LNCaP clone FGC (cell line): Measurements from ENCODE around the gene CFAP157.
A peak's percentile ranks its signal among the peaks of the same experiment; 100 is the strongest.

Source experiments
- DNase-seq: peaks from one replicate; pipeline ENCODE4 v3.0.0-alpha.2; 2011; ENCODE audit warnings: low read depth
- H3K4me3 ChIP-seq: 2 replicates; pipeline ENCODE4 v1.5.1; 2011; ENCODE audit warnings: mild to moderate bottlenecking, low read depth, low read length, control low read depth
- CTCF ChIP-seq: IDR thresholded peaks from 2 replicates; pipeline ENCODE4 v1.5.1; 2012; ENCODE audit warnings: mild to moderate bottlenecking; ENCODE audit not compliant: control insufficient read depth, insufficient read depth; ENCODE audit errors: extremely low read depth

CFAP157 gene

GRCh38 chr9:127714951-127715469 lies 8.2 kb downstream of the CFAP157 start:
- TF ChIP-seq CTCF = no peak
- peak overlapping the region; percentile 97 for H3K4me3 ChIP-seq
- DNase-seq = no peak

- peak; percentile 80 for DNase-seq
- peak within 1 kb of the TSS; percentile 97 for H3K4me3 ChIP-seq
- no peak for TF ChIP-seq CTCF
These were observed 8.9 kb downstream of the CFAP157 start, which contains the start of the genes PTRH1 and TTC16 for GRCh38 chr9:127715470-127716337. TSS of gene PTRH1 (minus strand) at chr9:127715663. CDS start at chr9:127715639, 24 bp downstream. TSS of gene TTC16 (plus strand) at chr9:127716079. CDS start at chr9:127716146, 67 bp downstream.

- H3K4me3 ChIP-seq = peak overlapping the region; percentile 97
These were observed 9.6 kb downstream of the CFAP157 start for GRCh38 chr9:127716412-127716811.

GRCh38 chr9:127717766-127718165 lies 11.0 kb downstream of the CFAP157 start:
- no peak for TF ChIP-seq CTCF
- H3K4me3 ChIP-seq = no peak overlapping the region
- DNase-seq = no peak

More at GRCh38 chr9:127716412-127716811, 9.6 kb downstream of the CFAP157 start:
- no peak for TF ChIP-seq CTCF
- DNase-seq = no peak

GRCh38 chr9:127720031-127720864 lies 13.5 kb downstream of the CFAP157 start:
- no peak for TF ChIP-seq CTCF
- H3K4me3 ChIP-seq = no peak overlapping the region
- no peak for DNase-seq

- H3K4me3 ChIP-seq = no peak overlapping the region
- TF ChIP-seq CTCF = no peak
- DNase-seq = no peak
These were observed 14.1 kb downstream of the CFAP157 start for GRCh38 chr9:127720865-127721227.
